AG10803 (cell line): ENCODE results near the gene CDADC1.

ENCODE experiments used
- DNase-seq: peaks from one replicate; pipeline ENCODE4 v3.0.0; 2010; ENCODE audit warnings: low read depth
- H3K4me3 ChIP-seq: 2 replicates; pipeline ENCODE4 v1.5.1; 2011; ENCODE audit warnings: mild to moderate bottlenecking, low read length, control low read depth
- TF ChIP-seq, protein P1 (sequence below): conservative IDR thresholded peaks from 2 replicates; pipeline ENCODE4 v1.5.1; 2011; ENCODE audit warnings: mild to moderate bottlenecking, low read length, control low read depth, inconsistent platforms

The CDADC1 gene

DNA sequence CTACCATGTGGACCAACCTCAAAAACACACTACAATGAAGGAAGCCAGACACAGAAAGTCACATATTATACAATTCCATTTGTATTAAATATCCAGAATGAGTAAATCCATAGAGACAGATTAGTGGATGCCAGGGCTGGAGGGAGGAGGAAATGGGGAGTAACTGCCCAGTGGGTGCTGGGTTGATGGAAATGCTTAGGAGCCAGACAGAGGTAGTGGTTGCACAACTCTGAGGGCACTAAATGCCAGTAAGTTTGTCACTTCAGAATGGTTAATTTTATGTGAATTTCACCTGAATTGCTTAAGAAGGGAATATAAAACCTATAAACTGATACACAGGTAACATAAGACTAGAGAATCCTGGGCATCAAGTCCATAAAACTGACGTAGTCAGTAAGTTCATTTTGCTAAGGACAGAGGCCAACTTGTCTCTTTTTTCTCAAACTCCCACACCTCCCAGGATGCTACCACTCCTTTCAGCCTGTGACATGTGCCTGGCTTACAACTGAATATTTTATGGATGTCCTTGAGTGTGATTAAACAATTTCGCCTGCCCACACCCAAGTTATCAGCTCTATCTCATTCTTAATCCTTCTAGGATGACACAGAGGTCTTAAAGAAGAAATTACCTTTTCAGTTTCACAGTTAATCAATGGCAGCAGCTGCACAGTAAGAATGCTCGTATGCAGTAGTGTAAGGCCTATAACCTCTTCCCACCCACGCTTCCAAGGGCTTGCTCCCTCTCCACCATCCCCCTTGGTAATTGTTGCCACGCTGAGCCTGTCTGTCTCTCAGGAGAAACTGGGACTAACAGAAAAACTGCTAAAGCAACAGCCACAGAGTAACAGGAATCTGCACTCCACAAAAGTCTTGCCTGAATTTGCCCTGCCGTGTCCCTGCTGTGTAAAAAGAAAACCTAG, 33.5 kb upstream of the CDADC1 start:
- H3K4me3 ChIP-seq, result no peak overlapping the region
- TF ChIP-seq, protein P1, sequence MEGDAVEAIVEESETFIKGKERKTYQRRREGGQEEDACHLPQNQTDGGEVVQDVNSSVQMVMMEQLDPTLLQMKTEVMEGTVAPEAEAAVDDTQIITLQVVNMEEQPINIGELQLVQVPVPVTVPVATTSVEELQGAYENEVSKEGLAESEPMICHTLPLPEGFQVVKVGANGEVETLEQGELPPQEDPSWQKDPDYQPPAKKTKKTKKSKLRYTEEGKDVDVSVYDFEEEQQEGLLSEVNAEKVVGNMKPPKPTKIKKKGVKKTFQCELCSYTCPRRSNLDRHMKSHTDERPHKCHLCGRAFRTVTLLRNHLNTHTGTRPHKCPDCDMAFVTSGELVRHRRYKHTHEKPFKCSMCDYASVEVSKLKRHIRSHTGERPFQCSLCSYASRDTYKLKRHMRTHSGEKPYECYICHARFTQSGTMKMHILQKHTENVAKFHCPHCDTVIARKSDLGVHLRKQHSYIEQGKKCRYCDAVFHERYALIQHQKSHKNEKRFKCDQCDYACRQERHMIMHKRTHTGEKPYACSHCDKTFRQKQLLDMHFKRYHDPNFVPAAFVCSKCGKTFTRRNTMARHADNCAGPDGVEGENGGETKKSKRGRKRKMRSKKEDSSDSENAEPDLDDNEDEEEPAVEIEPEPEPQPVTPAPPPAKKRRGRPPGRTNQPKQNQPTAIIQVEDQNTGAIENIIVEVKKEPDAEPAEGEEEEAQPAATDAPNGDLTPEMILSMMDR, result no peak
- no peak for DNase-seq

DNA sequence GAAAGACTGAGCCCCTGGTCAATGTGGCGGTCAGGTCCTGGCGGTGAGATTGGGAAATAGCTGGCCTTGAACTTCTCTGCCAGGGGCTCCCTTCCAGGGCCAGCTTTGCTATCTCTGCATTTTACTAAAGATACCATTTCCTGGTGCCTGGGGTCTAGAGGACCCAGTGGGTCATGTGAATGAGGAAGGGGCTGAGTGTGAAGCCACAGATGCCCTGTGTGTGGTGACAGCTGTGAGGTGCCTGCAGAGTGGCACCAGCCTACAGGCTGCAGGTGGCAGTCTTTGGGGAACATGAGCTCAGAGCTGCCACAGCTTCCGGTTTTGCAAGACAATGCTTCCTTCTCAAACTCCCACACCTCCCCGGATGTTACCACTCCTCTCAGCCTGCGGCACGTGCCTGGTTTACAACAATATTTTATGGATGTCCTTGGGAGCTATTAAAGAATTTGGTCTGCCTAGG, 32.8 kb upstream of the CDADC1 start:
- TF ChIP-seq, protein P1, result no peak
- H3K4me3 ChIP-seq, result no peak overlapping the region
- DNase-seq, result no peak

DNA sequence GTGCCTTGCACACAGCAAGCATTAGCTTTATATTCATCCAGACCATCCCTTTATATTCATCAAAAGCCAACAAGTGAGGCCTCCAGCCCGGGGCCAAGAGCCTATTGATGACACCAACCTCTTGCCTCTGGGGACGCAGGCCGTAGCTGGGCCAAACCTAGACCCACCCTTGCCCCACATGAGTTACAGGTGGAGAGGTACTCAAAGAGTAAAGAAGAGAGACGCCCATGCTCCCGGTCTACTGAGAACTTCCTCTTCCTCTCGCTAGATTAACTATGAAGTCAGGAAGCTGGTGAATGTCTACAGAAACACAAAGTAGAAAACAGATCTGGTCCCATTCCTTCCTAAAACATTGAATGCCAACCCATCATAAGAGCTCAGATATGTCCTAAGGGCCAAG, 31.4 kb upstream of the CDADC1 start:
- no peak for DNase-seq
- H3K4me3 ChIP-seq, result no peak overlapping the region

DNA sequence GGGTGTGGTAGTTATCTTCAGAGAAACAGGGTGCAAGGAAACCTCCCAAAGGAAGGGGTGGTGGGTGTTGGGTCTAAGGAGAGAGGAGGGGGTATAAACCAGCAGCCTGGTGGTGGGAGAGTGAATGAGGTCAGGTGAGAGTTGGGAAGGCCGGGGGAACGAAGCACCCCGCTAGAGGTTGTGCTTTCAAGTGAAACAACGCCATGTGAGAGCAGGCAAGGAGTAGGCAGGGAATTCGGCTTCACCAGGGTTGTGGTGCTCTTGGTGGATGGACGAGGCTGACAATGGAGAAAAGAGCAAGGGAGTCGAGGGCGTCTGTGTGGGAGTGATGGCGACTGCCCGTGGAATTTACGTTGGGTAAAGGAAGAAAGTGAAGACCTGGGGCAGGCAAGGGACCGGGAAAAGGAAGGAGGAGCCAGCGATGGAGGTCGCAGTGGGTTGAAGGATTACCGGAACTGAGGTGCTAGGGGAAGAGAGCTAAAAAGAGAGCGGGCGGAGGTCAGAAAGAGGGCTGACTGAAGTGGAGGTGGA, 29.7 kb upstream of the CDADC1 start:
- TF ChIP-seq, protein P1, result no peak
- no peak for DNase-seq
- no peak overlapping the region for H3K4me3 ChIP-seq

More for the DNA sequence above, 31.4 kb upstream of the CDADC1 start:
- TF ChIP-seq, protein P1, result no peak

DNA sequence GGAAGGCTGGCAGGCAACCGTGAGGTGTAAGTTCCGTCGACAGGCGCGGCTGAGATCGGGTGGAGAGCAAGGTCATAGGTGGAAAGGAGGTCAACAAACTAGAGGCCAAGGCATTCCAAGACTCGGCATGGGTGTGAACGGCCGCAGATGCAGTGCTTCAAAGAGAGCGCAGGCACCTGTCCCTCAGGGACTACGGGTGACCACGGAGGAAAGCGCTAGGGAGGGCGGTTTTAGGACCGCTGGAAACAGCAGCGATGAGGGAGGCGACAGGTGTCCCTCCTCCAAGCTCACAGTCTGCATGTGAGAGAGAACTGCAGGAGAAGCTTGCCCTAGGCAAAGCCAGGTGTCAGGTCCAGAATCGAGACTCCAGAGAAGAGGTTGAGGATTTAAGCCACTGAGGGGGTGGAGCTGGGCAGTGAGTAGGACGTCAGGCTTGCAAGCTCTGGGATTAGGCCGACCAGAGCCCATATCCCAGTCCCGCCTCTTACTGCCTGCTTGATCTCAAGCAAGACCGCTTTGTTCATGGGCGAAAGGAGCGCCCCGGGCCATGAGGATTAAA, 29.2 kb upstream of the CDADC1 start:
- DNase-seq, result no peak
- H3K4me3 ChIP-seq, result no peak overlapping the region
- TF ChIP-seq, protein P1, result no peak

DNA sequence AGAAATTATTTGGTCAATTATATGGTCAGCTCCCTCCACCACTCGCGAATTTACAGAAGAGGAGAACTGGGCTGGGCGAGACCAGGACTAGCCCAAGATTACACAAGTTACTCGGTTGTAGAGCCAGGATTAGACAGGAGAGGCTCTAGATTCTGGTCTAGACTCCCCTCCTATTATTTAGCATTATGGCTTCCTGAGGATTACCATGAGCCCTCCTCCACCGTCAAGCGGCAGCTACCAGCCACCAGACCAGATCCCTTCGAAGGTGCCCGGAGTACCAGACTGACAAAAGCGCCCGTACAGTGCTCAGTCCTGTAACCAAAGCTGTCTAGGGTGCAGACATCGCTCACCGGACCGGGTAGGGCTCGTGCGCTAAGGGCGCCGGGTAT, 28.1 kb upstream of the CDADC1 start:
- peak overlapping the region; percentile 16; the same call in 1 of the 2 replicates for H3K4me3 ChIP-seq
- TF ChIP-seq, protein P1, result no peak
- DNase-seq, result no peak
